ENCODE measurements around the gene UNC13A.

DNA sequence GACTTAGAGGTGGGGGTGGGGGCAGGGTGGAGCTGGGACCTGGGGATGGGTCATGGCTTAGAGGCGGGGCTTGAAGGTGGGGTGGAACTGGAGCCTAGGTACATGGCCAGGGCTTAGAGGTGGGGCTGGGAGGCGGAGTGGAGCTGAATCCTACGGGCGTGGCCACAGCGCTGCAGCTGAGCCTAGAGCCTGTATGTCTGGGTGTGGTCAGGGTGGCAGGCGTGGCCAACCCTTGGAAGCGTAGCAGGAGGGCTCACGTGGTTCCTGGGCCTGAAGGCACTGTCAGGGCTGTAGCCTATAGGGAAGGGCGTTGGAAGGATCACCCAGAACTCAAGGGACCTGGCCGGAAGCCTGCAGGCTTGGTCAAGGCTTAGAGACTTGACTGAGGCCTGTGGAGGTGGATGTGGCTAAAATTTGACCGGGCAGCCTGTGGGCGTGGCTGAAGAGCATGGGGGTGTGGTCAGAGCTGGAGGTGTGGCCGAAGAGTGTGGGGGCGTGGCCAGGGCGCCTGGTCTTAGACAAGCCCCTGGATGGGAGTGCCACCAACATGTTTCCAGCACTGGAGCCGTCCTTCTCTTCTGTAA is 108.4 kb downstream of the UNC13A start:
- TF ChIP-seq CTCF (IDR thresholded peaks at IDR 0.05; ENCODE audit: insufficient read depth, low read depth, low read length) (no peak), EZH2 (IDR thresholded peaks at IDR 0.05; ENCODE audit: insufficient read depth, low read length) (no peak)
